Duodenal mucosa (tissue), 2 donors: ENCODE measurements around the gene AKT1.

ENCODE experiments used
- H3K27ac ChIP-seq: one replicate; pipeline ENCODE4 v1.7.0; 2013; ENCODE audit warnings: low read depth, low read length
- H3K27me3 ChIP-seq, 2 donors: one replicate each; pipeline ENCODE4 v1.7.0; 2013; ENCODE audit warnings: low read length in 2 of 2, control low read depth in 1 of 2; ENCODE audit not compliant: insufficient read depth in 2 of 2, control insufficient read depth in 1 of 2
- H3K36me3 ChIP-seq, 2 donors: one replicate each; pipeline ENCODE4 v1.7.0; 2013; ENCODE audit warnings: low read length in 2 of 2, control low read depth in 1 of 2; ENCODE audit not compliant: insufficient read depth in 2 of 2, control insufficient read depth in 1 of 2
- H3K4me1 ChIP-seq, 2 donors: one replicate each; pipeline ENCODE4 v1.7.0; 2013; ENCODE audit warnings: low read length in 2 of 2, control low read depth in 1 of 2; ENCODE audit not compliant: insufficient read depth in 2 of 2, control insufficient read depth in 1 of 2
- H3K4me3 ChIP-seq, 2 donors: one replicate each; pipeline ENCODE4 v1.7.0; 2013; ENCODE audit warnings: low read length in 2 of 2, low read depth in 1 of 2
- H3K9ac ChIP-seq, 2 donors: one replicate each; pipeline ENCODE4 v1.7.0; 2013; ENCODE audit warnings: low read length in 2 of 2, low read depth in 1 of 2
- H3K9me3 ChIP-seq, 2 donors: one replicate each; pipeline ENCODE4 v1.7.0; 2013; ENCODE audit warnings: low read length in 2 of 2, control low read depth in 1 of 2; ENCODE audit not compliant: control insufficient read depth in 1 of 2

Gene AKT1

DNA sequence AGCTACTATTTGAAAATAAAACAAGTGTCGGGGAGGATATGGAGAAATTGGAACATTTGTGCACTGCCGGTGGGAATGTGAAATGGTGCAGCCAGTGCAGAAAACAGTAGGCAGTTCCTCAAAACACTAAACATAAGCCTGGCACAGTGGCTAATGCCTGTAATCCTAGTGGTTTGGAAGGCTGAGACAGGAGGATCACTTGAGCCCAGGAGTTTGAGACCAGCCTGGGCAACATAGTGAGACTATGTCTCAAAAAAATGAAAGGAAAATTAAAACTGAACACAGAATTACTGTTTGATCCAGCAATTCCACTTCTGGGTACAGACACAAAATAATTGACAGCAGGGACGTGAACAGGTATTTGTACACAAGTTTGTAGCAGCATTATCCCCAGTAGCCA is 30.0 kb downstream of the AKT1 start:
- Histone ChIP-seq H3K4me3 (no peak overlapping the region), H3K9me3 (no peaks in the 10 kb centered on the region), H3K9ac (no peak overlapping the region), H3K36me3 (peaks cover 3 to 15% of the 10 kb centered on the region in 2 donors), H3K4me1 (peaks cover 3 to 4% of the 10 kb centered on the region in 2 donors), H3K27ac (no peak overlapping the region), H3K27me3 (no peaks in the 10 kb centered on the region)

DNA sequence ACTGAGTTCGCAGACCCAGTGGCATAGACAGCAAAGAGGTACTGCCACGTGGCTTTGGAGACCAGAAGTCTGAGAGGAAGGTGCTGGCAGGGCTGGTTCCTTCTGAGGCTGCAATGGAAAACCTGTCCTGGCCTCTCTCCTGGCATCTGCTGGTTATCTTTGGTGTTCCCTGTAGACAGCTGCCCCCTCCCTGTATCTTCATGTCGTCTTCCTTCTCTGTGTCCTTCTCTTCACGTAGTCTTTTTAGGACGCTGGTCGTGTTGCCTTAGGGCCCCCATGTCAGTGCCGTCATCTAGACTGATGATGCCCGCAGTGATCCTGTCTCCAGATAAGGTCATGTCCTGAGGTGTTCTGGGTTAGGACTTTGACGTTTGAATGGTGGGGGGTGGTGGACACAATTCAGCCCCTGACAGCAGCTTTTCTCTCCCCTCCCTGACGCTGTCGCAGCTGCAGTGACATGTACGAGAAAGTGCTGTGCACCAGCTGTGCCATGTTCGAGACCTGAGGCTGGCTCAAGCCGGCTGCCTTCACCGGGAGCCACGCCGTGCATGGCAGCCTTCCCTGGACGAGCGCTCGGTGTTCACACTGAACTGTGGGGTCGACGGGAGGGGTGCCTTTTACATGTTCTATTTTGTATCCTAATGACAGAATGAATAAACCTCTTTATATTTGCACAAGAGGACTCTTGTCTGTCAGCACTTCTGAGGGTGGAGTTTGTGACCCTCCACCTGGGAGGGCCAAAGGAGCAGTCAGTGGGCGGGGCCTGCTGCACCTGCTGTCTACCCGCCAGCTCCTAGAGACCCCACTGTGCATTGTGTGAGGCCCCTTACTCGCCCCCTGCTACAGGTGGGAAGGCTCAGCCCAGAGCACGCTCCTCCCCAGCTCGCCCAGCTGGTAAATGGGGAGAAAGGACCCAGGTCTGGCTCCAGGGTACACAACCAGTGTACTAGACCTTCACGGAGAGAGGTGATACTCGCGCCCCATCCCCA is 36.3 kb downstream of the AKT1 start:
- H3K36me3 ChIP-seq: peaks cover 22 to 62% of the 10 kb centered on the region in 2 donors
- no peak overlapping the region for H3K4me3 ChIP-seq
- no peaks in the 10 kb centered on the region for H3K27me3 ChIP-seq
- no peaks in the 10 kb centered on the region for H3K9me3 ChIP-seq
- H3K9ac ChIP-seq: no peak overlapping the region
- no peak overlapping the region for H3K27ac ChIP-seq
- peaks cover 19 to 23% of the 10 kb centered on the region in 2 donors for H3K4me1 ChIP-seq

DNA sequence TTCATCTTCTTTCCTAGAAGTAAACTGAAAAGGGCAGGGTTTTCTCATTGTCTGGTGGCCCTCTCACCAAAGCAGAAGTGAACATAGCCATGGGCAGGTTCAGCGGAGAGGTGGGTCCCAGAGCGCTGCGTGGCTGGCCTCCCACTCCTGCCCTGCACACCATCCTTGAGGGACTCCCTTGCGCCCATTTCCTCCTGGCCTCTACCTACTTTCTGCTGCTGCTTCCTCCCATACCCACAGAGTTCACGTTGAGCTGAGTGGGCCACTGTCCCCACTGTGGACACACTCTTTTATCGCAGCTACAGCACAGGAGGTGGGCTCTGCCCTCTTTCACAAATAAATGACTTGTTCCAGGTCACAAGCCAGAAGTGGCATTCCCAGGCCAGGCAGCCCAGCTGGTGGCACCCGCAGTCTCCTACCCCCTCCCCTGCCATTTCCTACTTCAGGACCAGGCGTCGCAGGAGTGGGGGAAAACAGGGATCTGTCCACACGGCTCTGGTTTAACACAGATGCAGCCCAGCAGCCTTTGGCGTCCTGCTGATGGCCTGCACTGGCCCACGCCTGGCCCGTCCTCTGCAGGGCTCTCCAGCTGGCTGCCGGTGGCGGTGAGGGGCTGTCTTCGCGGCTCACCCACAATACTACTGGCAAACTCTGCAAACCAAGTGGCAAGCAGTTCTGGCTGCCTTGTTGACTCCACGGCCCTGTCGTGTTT is 37.7 kb downstream of the AKT1 start:
- H3K9me3 ChIP-seq: no peaks in the 10 kb centered on the region
- no peaks in the 10 kb centered on the region for H3K27me3 ChIP-seq
- H3K27ac ChIP-seq: no peak overlapping the region
- H3K36me3 ChIP-seq: peaks cover 22 to 62% of the 10 kb centered on the region in 2 donors
- no peak overlapping the region for H3K4me3 ChIP-seq
- H3K9ac ChIP-seq: no peak overlapping the region
- peaks cover 25 to 32% of the 10 kb centered on the region in 2 donors for H3K4me1 ChIP-seq

DNA sequence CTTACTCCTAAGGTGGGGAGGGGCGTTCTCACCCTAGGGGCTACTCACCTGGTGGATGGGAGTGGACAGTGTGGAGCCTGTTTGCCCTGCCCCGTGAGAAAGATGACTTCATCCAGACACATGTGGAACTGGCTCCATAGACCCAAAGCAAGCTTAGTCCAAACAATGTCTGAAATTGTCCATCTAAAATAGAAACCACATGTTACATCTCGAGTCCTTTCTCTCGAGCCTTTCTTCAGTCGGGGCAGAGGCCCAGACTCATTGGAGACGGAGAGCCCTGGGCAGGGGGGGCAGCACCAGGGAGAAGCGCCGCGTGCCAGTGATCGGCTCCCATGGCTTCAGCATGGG is 38.3 kb downstream of the AKT1 start:
- Histone ChIP-seq H3K27me3 (no peaks in the 10 kb centered on the region), H3K4me3 (no peak overlapping the region), H3K9me3 (no peaks in the 10 kb centered on the region), H3K36me3 (peaks cover 22 to 62% of the 10 kb centered on the region in 2 donors), H3K27ac (no peak overlapping the region), H3K9ac (no peak overlapping the region), H3K4me1 (peaks cover 27 to 32% of the 10 kb centered on the region in 2 donors)

DNA sequence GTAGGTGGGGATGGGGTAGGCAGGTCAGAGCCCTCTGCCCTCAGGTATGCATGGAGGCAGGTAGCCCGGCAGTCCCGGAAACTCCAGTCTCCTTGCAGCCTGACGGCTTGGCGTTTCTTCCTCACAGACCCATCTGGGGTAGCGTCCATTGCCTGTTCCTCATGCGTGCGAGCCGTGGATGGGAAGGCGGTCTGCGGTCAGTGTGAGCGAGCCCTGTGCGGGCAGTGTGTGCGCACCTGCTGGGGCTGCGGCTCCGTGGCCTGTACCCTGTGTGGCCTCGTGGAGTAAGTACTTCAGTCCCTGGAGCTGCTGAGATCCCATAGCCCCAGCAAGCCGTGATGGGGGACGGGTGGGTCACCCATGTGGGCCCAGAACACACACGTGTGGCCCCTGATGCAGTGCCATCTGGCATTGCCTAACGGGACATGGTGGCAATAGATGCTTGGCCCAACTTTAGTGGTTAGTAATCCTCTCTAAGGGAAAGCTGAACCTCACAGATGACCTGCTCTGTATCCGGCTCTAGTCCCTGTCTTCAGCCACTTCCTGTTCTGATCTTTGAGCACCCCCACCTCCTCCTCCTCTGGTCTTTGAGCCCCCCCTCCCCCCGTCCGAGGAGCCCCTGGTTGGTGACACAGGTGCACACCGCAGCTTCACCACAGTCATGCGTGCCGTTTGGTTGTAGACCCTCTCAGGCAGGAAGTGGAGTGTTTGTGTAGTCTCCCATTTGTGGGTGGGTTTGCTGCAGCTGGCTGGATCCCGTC is 38.9 kb downstream of the AKT1 start:
- H3K36me3 ChIP-seq: peaks cover 22 to 62% of the 10 kb centered on the region in 2 donors

DNA sequence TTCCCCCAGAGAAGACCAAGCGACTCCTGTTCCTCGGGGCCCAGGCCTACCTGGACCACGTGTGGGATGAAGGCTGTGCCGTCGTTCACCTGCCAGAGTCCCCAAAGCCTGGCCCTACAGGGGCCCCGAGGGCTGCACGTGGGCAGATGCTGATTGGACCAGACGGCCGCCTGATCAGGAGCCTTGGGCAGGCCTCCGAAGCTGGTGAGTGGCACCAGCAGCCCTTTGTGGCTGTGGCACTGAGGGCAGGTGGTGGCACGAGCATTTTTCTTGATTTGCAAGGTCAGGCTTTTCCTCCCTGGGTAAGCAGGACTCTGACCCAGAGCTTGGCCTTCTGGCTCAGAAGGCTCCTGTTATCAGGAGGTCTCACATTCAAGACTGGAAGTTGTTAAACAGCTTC is 39.9 kb downstream of the AKT1 start:
- Histone ChIP-seq H3K27ac (no peak overlapping the region), H3K4me1 (peaks cover 31 to 37% of the 10 kb centered on the region in 2 donors), H3K27me3 (no peaks in the 10 kb centered on the region), H3K4me3 (peak overlapping the region in 1 of 2 donors; percentile 7), H3K36me3 (peaks cover 20 to 52% of the 10 kb centered on the region in 2 donors), H3K9ac (no peak overlapping the region), H3K9me3 (no peaks in the 10 kb centered on the region)

More for the DNA sequence above, 38.9 kb downstream of the AKT1 start:
- Histone ChIP-seq H3K4me1 (peaks cover 30 to 37% of the 10 kb centered on the region in 2 donors), H3K27me3 (no peaks in the 10 kb centered on the region), H3K9ac (no peak overlapping the region), H3K4me3 (no peak overlapping the region), H3K27ac (no peak overlapping the region), H3K9me3 (no peaks in the 10 kb centered on the region)

DNA sequence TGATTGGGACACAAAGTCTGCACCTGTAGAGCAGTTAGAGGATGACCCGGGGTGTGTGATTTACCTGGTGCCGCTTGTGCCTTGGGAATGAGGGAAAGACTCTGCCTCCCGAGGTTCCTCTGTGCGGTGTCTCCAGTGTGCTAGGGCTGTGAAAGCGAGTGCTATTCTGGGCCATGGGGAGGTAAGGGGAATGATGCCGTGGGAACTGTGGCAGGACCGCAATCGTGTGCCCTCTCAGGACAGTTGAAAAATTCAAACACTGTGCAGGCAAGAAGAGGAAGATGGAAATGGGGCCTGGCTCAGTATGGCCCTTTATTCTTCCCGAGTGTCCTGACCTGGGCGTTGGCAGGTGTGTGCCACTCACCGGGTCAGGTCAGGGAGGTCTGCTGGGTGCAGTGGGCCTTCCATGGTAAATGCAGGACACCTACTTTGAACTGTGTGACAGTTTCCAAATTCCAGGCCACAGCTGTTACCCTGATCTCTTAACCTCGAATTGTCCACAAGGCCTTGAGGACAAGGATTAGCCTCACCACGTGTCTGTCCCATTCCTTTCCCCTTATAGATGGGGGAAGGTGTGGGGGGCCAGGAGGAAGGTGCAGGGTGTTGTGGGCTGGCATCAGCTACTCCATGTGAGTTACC is 41.2 kb downstream of the AKT1 start:
- Histone ChIP-seq H3K27ac (no peak overlapping the region), H3K36me3 (peaks cover 20 to 39% of the 10 kb centered on the region in 2 donors), H3K4me3 (peak overlapping the region; percentile 92 to 94), H3K9me3 (no peaks in the 10 kb centered on the region), H3K4me1 (peaks cover 44 to 50% of the 10 kb centered on the region in 2 donors), H3K27me3 (no peaks in the 10 kb centered on the region), H3K9ac (peak overlapping the region; percentile 82 to 95)

DNA sequence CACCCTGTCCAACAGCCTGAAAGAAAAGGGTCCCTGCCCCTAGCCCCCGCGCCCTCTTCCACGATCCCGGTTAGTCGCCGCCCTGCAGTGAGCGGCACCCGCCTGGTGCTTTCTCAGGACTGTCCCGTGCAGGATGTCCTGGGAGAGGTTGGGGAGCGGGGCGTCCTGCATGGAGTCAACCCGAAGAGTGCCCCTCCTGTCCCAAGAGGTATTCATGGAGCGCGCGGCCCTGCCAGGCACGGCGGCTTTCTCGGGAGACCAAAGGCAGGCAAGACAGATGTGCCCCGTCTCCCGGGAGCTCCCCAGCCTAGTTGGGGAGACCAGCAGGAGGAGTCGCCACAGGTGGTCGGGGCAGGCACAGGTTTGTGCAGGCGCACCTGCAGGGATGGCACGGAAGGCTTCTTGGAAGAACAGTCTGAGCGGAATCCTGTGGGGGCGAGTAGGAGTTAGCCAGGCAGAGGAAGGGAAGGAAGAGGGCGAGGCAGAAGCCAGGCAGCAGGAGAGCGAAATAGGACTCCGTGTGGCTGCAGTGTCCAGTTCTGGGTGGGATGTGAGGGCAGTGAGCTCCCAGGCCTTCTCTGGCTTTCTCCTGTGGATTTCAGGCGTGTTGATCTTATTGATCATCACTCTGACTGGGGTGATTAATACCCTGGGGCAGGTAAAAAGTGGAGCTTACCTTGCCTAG is 41.9 kb downstream of the AKT1 start:
- Histone ChIP-seq H3K4me3 (peak overlapping the region; percentile 92 to 94), H3K27ac (peak overlapping the region; percentile 46), H3K4me1 (peaks cover 51 to 56% of the 10 kb centered on the region in 2 donors), H3K27me3 (no peaks in the 10 kb centered on the region), H3K36me3 (peaks cover 17 to 33% of the 10 kb centered on the region in 2 donors), H3K9ac (peak overlapping the region; percentile 82 to 95), H3K9me3 (no peaks in the 10 kb centered on the region)
